Liver (tissue), 3 donors: Measurements from ENCODE around the gene ROR1.

Experiments
- GABPA ChIP-seq, 2 donors: IDR thresholded peaks in 1 of 2; conservative IDR thresholded peaks in 1 of 2; 2 replicates each; pipeline ENCODE4 v1.6.1; 2016; ENCODE audit warnings: antibody characterized with exemption in 2 of 2, mild to moderate bottlenecking in 1 of 2, moderate library complexity in 1 of 2
- MAX ChIP-seq: IDR thresholded peaks from 2 replicates; pipeline ENCODE4 v1.6.1; 2016; ENCODE audit warnings: antibody characterized with exemption
- RAD21 ChIP-seq, 2 donors: IDR thresholded peaks; 2 replicates each; pipeline ENCODE4 v1.6.1; 2016; ENCODE audit warnings: antibody characterized with exemption in 2 of 2, mild to moderate bottlenecking in 2 of 2
- SP1 ChIP-seq: IDR thresholded peaks from 2 replicates; pipeline ENCODE4 v1.6.1; 2018; ENCODE audit warnings: antibody characterized with exemption, mild to moderate bottlenecking
- TF ChIP-seq, protein P1 (sequence below): fragments of 150-350 bp; IDR thresholded peaks from 2 replicates; pipeline ENCODE4 v1.5.1; 2017; ENCODE audit warnings: improper control_type of control experiment, low read depth, low read length; ENCODE audit not compliant: missing input control
- TF ChIP-seq, protein P2 (sequence below): IDR thresholded peaks from 2 replicates; pipeline ENCODE4 v1.6.1; 2016; ENCODE audit warnings: antibody characterized with exemption
- TF ChIP-seq, protein P3 (sequence below): IDR thresholded peaks from 2 replicates; pipeline ENCODE4 v1.6.1; 2016; ENCODE audit warnings: antibody characterized with exemption, mild to moderate bottlenecking
- donor health status: healthy.
- donor health status: healthy.

- TF ChIP-seq, protein P1, sequence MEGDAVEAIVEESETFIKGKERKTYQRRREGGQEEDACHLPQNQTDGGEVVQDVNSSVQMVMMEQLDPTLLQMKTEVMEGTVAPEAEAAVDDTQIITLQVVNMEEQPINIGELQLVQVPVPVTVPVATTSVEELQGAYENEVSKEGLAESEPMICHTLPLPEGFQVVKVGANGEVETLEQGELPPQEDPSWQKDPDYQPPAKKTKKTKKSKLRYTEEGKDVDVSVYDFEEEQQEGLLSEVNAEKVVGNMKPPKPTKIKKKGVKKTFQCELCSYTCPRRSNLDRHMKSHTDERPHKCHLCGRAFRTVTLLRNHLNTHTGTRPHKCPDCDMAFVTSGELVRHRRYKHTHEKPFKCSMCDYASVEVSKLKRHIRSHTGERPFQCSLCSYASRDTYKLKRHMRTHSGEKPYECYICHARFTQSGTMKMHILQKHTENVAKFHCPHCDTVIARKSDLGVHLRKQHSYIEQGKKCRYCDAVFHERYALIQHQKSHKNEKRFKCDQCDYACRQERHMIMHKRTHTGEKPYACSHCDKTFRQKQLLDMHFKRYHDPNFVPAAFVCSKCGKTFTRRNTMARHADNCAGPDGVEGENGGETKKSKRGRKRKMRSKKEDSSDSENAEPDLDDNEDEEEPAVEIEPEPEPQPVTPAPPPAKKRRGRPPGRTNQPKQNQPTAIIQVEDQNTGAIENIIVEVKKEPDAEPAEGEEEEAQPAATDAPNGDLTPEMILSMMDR = no peak
- TF ChIP-seq GABPA (IDR thresholded peaks at IDR 0.05 in 1 of 2, conservative IDR thresholded peaks at IDR 0.05 in 1 of 2) (no peak), SP1 (no peak), MAX (no peak), RAD21 (IDR thresholded peaks at IDR 0.05) (no peak)
- TF ChIP-seq, protein P2, sequence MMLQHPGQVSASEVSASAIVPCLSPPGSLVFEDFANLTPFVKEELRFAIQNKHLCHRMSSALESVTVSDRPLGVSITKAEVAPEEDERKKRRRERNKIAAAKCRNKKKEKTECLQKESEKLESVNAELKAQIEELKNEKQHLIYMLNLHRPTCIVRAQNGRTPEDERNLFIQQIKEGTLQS = no peak
- TF ChIP-seq, protein P3, sequence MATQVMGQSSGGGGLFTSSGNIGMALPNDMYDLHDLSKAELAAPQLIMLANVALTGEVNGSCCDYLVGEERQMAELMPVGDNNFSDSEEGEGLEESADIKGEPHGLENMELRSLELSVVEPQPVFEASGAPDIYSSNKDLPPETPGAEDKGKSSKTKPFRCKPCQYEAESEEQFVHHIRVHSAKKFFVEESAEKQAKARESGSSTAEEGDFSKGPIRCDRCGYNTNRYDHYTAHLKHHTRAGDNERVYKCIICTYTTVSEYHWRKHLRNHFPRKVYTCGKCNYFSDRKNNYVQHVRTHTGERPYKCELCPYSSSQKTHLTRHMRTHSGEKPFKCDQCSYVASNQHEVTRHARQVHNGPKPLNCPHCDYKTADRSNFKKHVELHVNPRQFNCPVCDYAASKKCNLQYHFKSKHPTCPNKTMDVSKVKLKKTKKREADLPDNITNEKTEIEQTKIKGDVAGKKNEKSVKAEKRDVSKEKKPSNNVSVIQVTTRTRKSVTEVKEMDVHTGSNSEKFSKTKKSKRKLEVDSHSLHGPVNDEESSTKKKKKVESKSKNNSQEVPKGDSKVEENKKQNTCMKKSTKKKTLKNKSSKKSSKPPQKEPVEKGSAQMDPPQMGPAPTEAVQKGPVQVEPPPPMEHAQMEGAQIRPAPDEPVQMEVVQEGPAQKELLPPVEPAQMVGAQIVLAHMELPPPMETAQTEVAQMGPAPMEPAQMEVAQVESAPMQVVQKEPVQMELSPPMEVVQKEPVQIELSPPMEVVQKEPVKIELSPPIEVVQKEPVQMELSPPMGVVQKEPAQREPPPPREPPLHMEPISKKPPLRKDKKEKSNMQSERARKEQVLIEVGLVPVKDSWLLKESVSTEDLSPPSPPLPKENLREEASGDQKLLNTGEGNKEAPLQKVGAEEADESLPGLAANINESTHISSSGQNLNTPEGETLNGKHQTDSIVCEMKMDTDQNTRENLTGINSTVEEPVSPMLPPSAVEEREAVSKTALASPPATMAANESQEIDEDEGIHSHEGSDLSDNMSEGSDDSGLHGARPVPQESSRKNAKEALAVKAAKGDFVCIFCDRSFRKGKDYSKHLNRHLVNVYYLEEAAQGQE = no peak
These were observed 176.2 kb downstream of the ROR1 start for GRCh38 chr1:63950023-63950422.
